ENCODE results near the gene MAP3K10.

DNA sequence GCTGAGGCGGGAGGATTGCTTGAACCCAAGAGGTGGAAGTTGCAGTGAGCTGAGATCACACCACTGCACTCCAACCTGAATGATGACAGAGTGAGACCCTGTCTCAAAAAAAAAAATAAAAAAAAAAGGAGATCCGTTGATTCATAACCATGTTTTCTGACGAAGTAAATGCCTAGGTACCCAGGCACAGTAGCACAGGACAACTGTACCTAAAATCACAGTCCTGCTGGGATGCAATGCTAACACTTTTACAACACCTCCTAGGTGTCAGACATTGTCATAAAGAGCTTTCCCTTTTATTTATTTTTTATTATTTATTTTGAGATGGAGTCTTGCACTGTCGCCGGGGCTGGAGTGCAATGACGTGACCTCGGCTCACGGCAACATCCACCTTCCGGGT lies 29.4 kb downstream of the MAP3K10 start:
- TF ChIP-seq GATA3 (IDR thresholded peaks at IDR 0.05; ENCODE audit: low read depth, low read length), result no peak
- TF ChIP-seq GATA2 (IDR thresholded peaks at IDR 0.05; ENCODE audit: low read depth, low read length), result no peak
